IMR-90 (cell line): ENCODE measurements around the gene COL15A1.

ENCODE experiments used
- BHLHE40 ChIP-seq: fragments of 150-350 bp; IDR thresholded peaks from 2 replicates; pipeline ENCODE4 v1.6.1; 2016; ENCODE audit warnings: mild to moderate bottlenecking, low read depth, low read length
- CEBPB ChIP-seq: IDR thresholded peaks from 2 replicates; pipeline ENCODE4 v1.6.1; 2012; ENCODE audit warnings: low read depth, low read length, improper control_type of control experiment
- CHD1 ChIP-seq: IDR thresholded peaks from 2 replicates; pipeline ENCODE4 v1.6.1; 2012; ENCODE audit warnings: low read depth, low read length, improper control_type of control experiment
- CTCF ChIP-seq: conservative IDR thresholded peaks from 2 replicates; pipeline ENCODE4 v1.5.1; 2012; ENCODE audit warnings: mild to moderate bottlenecking, low read depth, low read length, improper control_type of control experiment
- FOS ChIP-seq: fragments of 150-350 bp; IDR thresholded peaks from 2 replicates; pipeline ENCODE4 v1.6.1; 2016; ENCODE audit warnings: low read depth, low read length
- MAFK ChIP-seq: IDR thresholded peaks from 2 replicates; pipeline ENCODE4 v1.6.1; 2012; ENCODE audit warnings: low read depth, low read length, improper control_type of control experiment
- POLR2A ChIP-seq: IDR thresholded peaks from 2 replicates; pipeline ENCODE4 v1.6.1; 2012; ENCODE audit warnings: mild to moderate bottlenecking, low read depth, low read length
- RAD21 ChIP-seq: IDR thresholded peaks from 2 replicates; pipeline ENCODE4 v1.6.1; 2012; ENCODE audit warnings: low read length, improper control_type of control experiment
- RCOR1 ChIP-seq: IDR thresholded peaks from 2 replicates; pipeline ENCODE4 v1.6.1; 2012; ENCODE audit warnings: mild to moderate bottlenecking, low read length, improper control_type of control experiment; ENCODE audit not compliant: insufficient replicate concordance
- RFX5 ChIP-seq: IDR thresholded peaks from 2 replicates; pipeline ENCODE4 v1.8.0; 2012; ENCODE audit warnings: low read depth, mild to moderate bottlenecking, low read length, moderate library complexity
- SMC3 ChIP-seq: fragments of 150-350 bp; IDR thresholded peaks from 2 replicates; pipeline ENCODE4 v1.6.1; 2016; ENCODE audit warnings: low read depth, mild to moderate bottlenecking, antibody characterized with exemption, low read length, moderate library complexity
- TF ChIP-seq, protein P1 (sequence below): fragments of 150-350 bp; IDR thresholded peaks from 2 replicates; pipeline ENCODE4 v1.6.1; 2016; ENCODE audit warnings: low read depth, mild to moderate bottlenecking, low read length, moderate library complexity, borderline replicate concordance
- TF ChIP-seq, protein P2 (sequence below): fragments of 150-350 bp; IDR thresholded peaks from 2 replicates; pipeline ENCODE4 v1.6.1; 2017; ENCODE audit warnings: mild to moderate bottlenecking, antibody characterized with exemption, low read length, low read depth

DNA sequence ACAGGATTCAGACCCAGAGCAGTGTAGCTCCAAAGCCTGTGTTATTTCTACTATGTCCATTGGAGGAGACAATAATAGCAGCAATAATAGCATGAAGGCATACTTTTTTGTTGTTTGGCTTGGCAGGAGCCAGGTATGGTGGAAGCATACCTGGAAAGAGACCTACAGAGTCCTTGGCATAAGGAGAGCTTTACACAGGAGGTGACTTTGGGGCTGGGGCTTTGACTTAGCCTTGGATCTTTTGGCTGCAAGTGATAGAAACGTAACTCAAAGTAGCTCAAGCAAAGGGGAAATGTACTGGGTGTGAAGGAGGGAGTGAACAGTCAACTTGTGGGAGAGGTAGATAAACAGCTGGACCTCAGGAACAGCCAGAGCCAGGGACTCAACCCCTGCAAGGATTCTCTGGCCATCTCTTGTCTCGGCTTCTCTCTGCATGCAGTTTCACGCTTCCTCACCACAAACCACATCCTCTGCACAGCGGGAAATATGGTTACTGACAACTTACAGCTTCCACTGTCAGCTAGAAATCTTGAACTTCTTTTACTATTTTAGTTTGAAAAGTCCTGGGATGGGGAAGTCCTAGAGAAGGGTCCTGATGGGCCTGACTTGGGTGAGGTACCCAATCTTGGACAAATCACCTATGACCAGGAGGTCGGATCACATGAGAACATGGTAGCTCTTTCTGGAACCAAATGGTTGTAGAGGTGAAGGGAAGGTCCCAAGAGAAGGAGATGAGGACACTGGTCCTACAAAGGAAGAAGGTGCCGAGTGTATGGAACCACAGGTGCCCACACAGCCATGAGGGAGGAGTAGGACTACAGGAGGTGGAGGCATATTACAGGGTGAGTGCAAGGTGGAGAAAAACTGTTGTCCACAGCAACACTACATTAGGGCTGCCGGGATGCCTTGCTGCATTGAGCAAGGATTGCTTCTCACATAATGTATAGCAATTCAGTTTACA, 114.2 kb downstream of the COL15A1 start:
- TF ChIP-seq CTCF (no peak), POLR2A (no peak), BHLHE40 (no peak), RAD21 (no peak), SMC3 (no peak), RFX5 (no peak), MAFK (no peak), RCOR1 (no peak), CEBPB (no peak), CHD1 (no peak), FOS (no peak)
- TF ChIP-seq, protein P1, sequence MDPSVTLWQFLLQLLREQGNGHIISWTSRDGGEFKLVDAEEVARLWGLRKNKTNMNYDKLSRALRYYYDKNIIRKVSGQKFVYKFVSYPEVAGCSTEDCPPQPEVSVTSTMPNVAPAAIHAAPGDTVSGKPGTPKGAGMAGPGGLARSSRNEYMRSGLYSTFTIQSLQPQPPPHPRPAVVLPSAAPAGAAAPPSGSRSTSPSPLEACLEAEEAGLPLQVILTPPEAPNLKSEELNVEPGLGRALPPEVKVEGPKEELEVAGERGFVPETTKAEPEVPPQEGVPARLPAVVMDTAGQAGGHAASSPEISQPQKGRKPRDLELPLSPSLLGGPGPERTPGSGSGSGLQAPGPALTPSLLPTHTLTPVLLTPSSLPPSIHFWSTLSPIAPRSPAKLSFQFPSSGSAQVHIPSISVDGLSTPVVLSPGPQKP = no peak
- TF ChIP-seq, protein P2, sequence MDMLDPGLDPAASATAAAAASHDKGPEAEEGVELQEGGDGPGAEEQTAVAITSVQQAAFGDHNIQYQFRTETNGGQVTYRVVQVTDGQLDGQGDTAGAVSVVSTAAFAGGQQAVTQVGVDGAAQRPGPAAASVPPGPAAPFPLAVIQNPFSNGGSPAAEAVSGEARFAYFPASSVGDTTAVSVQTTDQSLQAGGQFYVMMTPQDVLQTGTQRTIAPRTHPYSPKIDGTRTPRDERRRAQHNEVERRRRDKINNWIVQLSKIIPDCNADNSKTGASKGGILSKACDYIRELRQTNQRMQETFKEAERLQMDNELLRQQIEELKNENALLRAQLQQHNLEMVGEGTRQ = no peak
